ENCODE data around the gene GPR142.

- TF ChIP-seq POLR2AphosphoS5 (IDR thresholded peaks at IDR 0.05; ENCODE audit: borderline replicate concordance, low read depth, low read length) = no peak
- TF ChIP-seq EZH2 (IDR thresholded peaks at IDR 0.05) = no peak
These were observed 22.6 kb upstream of the GPR142 start for GRCh38 chr17:74344658-74345057.

Data from SK-N-MC (cell line).